ACC112 (cell line): ENCODE results near the gene ABCG1.

Source experiments
- H2AFZ ChIP-seq: fragments of 200-600 bp; sonication (generic); one replicate; pipeline ENCODE4 v1.6.0; 2017; ENCODE audit warnings: antibody characterized with exemption, low read length; ENCODE audit not compliant: unreplicated experiment
- H3K27ac ChIP-seq: fragments of 200-600 bp; sonication (generic); 2 replicates; pipeline ENCODE4 v1.5.1; 2014; ENCODE audit warnings: low read depth, mild to moderate bottlenecking, antibody characterized with exemption, low read length, moderate library complexity
- H3K27me3 ChIP-seq: fragments of 200-600 bp; sonication (generic); 2 replicates; pipeline ENCODE4 v1.6.1; 2014; ENCODE audit warnings: mild to moderate bottlenecking, antibody characterized with exemption, low read length, moderate library complexity, mixed read lengths; ENCODE audit not compliant: insufficient read depth
- H3K36me3 ChIP-seq: fragments of 200-600 bp; sonication (generic); 2 replicates; pipeline ENCODE4 v1.6.1; 2016; ENCODE audit warnings: mild to moderate bottlenecking, antibody characterized with exemption, low read length, moderate library complexity, mixed read lengths; ENCODE audit not compliant: insufficient read depth
- H3K4me1 ChIP-seq: fragments of 200-600 bp; sonication (generic); one replicate; pipeline ENCODE4 v1.6.1; 2016; ENCODE audit warnings: low read length, mixed read lengths; ENCODE audit not compliant: insufficient read depth, unreplicated experiment, control insufficient read depth
- H3K4me3 ChIP-seq: fragments of 200-600 bp; sonication (generic); 2 replicates; pipeline ENCODE4 v1.5.1; 2014; ENCODE audit warnings: mild to moderate bottlenecking, low read depth, low read length
- H3K79me2 ChIP-seq: fragments of 200-600 bp; sonication (generic); one replicate; pipeline ENCODE4 v1.6.0; 2016; ENCODE audit warnings: low read length; ENCODE audit not compliant: control insufficient read depth, unreplicated experiment, insufficient read depth

The ABCG1 gene

DNA sequence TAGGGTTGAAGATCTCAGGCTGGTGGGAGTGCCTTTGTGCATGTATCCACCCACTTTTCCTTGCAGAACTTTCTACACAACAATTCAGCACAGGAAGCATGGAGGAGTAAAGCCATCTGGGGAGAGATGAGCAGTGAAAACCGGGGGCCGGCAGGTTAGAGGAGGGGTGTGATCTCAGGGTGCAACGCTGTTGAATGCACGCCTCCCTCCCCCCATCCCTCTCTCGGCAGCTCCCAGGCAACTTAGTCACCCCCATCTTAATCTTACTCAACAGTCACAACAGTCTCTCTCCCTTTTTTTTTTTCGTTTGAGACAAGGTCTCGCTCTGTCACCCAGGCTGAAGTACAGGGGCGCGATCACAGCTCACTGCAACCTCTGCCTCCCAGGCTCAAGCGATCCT is 16.6 kb upstream of the ABCG1 start:
- H3K4me3 ChIP-seq = no peak overlapping the region
- peaks cover 16% of the 10 kb centered on the region for H3K4me1 ChIP-seq
- H3K79me2 ChIP-seq = no peaks in the 10 kb centered on the region
- peaks cover 21% of the 10 kb centered on the region for H3K27me3 ChIP-seq
- H2AFZ ChIP-seq = no peak overlapping the region
- H3K27ac ChIP-seq = no peak overlapping the region
- no peaks in the 10 kb centered on the region for H3K36me3 ChIP-seq

DNA sequence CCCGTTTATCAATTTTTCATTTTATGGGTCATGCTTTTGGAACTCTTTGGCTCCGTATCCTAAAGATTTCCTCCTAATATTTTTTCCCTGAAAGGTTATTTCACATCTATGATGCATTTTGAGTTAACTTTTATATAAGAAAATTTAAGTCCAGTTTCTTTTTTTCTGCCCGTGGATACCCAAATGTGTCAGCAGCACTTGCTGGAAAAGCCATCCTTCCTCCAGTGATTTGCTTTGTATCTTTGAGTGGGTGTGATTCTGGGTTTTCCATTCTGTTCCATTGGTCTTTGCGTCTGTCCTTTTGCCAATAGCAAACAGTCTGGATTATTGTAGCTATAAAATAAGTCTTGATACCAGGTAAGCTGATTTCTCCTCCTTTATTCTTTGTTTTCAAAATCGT is 15.6 kb upstream of the ABCG1 start:
- H2AFZ ChIP-seq = no peak overlapping the region
- peaks cover 31% of the 10 kb centered on the region for H3K27me3 ChIP-seq
- peaks cover 16% of the 10 kb centered on the region for H3K4me1 ChIP-seq
- H3K36me3 ChIP-seq = no peaks in the 10 kb centered on the region
- H3K79me2 ChIP-seq = no peaks in the 10 kb centered on the region
- no peak overlapping the region for H3K4me3 ChIP-seq
- H3K27ac ChIP-seq = no peak overlapping the region

DNA sequence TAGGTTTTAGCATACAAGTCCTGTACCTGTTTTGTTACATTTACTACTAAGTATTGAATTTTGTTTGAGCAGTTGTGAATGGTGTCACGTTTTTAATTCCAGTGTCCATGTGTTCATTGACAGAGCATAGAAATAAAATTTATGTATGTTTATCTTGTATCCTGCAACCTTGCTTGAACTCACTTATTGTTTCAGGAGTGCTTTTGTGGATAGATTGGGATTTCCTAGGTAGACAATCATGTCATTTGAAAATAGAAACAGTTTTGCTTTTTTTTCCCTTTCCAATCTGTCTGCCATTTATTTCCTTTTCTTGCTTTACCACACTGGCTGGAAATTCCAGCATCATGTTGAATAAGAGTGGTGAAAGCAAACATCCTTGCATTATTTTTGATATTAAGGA is 15.0 kb upstream of the ABCG1 start:
- Histone ChIP-seq H3K4me1 (peaks cover 13% of the 10 kb centered on the region), H3K27me3 (peaks cover 37% of the 10 kb centered on the region), H3K4me3 (no peak overlapping the region), H2AFZ (no peak overlapping the region), H3K27ac (no peak overlapping the region), H3K79me2 (no peaks in the 10 kb centered on the region), H3K36me3 (no peaks in the 10 kb centered on the region)

DNA sequence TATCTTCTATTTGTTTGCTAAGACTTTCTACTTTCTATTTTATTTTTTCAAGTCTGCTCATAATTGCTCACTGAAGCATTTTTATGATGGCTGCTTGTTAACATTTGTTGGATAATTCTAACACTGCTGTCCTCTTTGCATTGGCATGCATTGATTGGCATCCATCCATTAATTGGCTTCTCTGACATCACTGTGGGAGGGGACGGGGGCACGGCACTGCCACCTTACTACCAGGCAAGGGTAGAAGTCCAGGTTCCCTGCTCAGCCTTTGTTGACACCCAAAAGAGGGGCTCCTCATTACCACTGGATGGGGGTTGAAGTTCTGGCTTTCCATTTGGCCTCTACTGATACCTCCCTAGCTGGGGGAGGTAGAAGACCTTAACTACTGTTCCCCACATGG is 11.5 kb upstream of the ABCG1 start:
- Histone ChIP-seq H3K27me3 (peaks cover 59% of the 10 kb centered on the region), H3K4me1 (no peaks in the 10 kb centered on the region), H3K36me3 (no peaks in the 10 kb centered on the region), H3K79me2 (no peaks in the 10 kb centered on the region), H3K27ac (no peak overlapping the region), H2AFZ (no peak overlapping the region), H3K4me3 (no peak overlapping the region)

DNA sequence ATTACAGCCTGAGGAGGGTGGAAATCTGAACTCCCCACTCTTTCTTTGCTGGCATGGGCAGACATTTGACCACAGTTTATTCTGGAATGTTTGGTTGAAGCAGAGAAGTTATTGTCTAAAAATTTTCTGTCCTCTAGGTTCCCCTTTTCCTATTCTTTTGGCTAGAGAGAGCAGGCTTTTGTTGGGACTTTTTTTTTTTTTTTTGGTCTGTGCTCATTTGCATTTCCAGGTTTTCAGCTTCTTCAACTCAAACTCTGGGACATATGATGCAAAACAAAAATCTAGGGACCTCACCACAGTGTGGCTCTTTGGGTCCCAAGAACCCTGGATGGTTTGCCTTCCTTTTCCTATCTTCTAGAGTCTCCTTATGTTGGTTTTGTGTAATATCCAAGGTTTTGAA is 10.9 kb upstream of the ABCG1 start:
- H3K4me1 ChIP-seq = no peaks in the 10 kb centered on the region
- no peaks in the 10 kb centered on the region for H3K36me3 ChIP-seq
- no peak overlapping the region for H3K4me3 ChIP-seq
- no peak overlapping the region for H2AFZ ChIP-seq
- no peak overlapping the region for H3K27ac ChIP-seq
- peaks cover 56% of the 10 kb centered on the region for H3K27me3 ChIP-seq
- no peaks in the 10 kb centered on the region for H3K79me2 ChIP-seq

DNA sequence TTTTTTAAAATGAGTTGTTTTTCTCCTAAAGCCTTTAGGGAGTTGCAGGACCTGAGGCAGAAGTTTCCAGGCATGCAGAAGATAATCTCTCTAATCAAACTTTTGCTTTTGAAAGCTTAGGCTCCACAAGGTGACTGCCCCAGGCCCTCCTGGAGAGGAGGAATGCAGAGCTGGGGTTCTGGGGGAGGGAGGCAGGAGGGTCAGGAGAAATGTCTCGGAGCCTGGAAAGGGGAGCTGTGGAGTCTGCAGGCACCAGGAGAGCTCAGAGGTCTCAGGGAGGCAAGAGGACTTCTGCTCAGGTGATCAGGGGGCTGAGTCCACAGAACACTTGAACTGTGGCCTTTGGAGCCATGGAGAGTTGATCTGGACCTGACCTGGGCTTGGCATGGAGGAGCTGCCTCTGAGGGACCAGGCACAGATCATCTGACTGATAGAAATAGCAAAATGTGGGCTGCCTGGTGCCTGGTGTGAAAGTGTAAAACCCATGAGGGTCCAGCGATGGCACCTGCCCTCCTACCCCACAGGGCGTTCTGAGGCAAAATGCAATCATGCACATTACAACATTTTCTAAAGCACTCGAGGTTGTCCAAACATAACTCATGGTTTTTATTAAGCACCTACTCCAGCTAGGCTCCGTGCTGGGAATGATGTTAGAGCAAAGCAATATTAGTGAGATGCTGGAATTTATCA is 10.0 kb upstream of the ABCG1 start:
- Histone ChIP-seq H3K27ac (no peak overlapping the region), H3K79me2 (no peaks in the 10 kb centered on the region), H3K27me3 (peaks cover 46% of the 10 kb centered on the region), H3K4me3 (no peak overlapping the region), H3K36me3 (no peaks in the 10 kb centered on the region), H2AFZ (no peak overlapping the region), H3K4me1 (no peaks in the 10 kb centered on the region)

DNA sequence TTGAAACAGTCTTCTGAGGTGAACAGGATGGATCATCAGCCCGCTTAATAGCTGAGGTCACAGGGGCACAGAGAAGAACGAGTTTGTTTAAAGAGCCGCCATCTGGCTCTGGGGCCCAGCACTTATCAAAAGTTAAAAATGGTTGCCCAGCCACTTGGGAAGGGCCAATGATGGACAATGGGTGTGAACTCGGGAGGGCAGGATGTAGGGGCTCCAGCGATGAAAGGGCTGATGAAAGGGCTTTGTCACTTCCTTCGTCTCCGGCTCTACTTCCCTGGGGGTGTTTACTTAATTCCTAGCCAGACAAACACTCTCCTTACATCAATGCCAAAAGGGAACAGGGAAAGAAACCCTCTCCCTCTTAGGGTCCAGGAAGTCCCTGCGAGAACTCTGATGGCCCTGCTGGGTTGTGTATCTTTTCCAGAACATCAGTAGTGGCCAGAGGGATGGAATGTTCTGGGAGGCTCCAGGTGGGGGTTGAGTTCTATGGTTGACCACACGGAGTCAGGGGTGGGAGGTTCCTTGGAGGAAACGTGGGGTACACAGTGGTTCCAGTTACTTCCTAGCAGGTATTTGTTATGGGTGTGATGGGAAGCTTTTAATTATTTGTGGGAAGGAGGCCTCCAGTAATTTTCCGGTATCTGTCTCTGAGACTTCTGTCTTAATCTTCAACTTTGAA is 9.0 kb upstream of the ABCG1 start:
- Histone ChIP-seq H3K27ac (no peak overlapping the region), H2AFZ (no peak overlapping the region), H3K79me2 (no peaks in the 10 kb centered on the region), H3K27me3 (peaks cover 50% of the 10 kb centered on the region), H3K4me1 (no peaks in the 10 kb centered on the region), H3K4me3 (no peak overlapping the region), H3K36me3 (no peaks in the 10 kb centered on the region)

DNA sequence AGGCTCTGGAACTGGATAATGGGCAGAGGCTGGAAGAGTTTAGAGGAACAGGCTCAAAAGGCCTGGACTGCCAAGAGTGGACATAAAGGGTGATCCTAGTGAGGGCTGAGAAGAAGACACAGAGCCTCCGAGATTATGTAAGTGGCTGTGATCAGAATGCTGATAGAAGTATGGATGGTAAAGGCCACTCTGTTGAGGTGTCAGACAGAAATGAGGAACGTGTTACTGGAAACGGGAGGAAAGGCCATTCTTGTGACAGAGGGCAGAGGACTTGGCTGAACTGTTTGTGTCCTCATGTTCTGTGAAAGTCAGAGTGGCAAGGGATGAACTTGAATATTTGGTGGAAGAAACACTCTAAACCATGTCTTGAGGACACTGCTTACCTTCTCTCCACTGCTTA is 6.7 kb upstream of the ABCG1 start:
- no peaks in the 10 kb centered on the region for H3K4me1 ChIP-seq
- no peaks in the 10 kb centered on the region for H3K79me2 ChIP-seq
- H3K27ac ChIP-seq = no peak overlapping the region
- H3K27me3 ChIP-seq = peaks cover 63% of the 10 kb centered on the region
- H3K4me3 ChIP-seq = no peak overlapping the region
- H3K36me3 ChIP-seq = no peaks in the 10 kb centered on the region
- no peak overlapping the region for H2AFZ ChIP-seq

DNA sequence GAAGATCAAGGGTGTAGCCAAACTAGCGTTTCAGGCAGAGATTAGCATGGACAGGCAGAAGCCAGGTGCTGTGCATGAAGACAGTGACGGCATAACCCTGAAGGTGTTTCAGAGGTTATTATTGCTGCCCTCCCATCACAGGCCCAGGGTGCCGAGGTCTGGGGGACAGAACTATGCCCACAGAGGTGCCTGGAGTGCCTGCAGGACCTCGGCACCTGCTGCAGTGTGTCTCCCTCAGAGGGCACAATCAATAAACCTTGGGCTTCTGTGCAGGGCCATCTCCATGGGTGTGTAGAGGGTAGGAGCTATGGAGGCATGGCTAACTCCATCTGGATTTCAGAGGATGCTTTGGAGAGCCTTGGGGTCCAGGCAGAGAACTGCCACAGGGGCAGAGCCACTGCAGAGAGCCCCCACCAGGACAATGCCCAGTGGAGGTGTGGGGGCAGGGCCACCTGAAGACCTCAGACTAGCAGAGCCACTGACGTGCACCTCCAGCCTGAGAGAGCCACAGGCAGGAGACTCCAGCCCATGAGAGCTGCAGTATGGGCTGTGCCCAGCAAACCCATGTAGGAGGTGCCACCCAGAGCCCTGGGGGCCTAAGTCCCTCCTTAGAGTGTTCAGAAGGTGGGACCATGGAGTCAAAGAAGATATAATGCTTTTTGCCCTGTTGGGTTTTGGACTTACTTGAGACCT is 5.7 kb upstream of the ABCG1 start:
- H3K36me3 ChIP-seq = no peaks in the 10 kb centered on the region
- no peak overlapping the region for H2AFZ ChIP-seq
- H3K27me3 ChIP-seq = peaks cover 61% of the 10 kb centered on the region
- H3K79me2 ChIP-seq = no peaks in the 10 kb centered on the region
- H3K27ac ChIP-seq = no peak overlapping the region
- H3K4me1 ChIP-seq = no peaks in the 10 kb centered on the region
- no peak overlapping the region for H3K4me3 ChIP-seq

DNA sequence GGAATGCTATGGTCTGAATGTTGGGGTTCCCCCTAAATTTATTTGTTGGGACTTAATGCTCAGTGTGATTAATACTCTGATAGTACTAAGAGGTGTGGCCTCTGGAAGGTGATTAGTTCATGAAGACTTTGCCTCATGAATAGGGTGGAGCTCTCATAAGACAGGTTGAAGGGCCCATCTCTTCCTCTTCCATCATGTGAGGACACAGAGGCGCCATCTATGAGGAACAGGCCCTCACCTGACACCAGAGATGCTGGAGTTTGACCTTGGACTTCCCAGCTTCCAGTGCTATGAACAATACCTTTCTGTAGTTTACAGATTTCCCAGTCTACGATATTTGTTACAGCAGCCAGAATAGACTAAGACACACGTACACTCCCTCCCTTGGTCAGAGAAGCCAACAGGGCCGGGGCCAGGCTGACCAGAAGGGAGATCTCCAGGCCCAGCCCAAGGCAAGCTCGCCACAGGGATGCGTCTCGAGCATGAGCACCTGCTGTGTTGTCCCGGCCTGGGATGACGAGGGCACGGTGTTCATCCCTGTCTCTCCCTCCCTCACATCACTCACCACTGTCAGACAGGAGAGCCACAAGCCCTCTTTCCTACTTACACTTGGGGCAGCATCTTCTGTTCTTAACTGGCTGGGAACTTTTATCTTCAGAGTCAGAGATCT is 4.7 kb upstream of the ABCG1 start:
- Histone ChIP-seq H3K36me3 (no peaks in the 10 kb centered on the region), H3K27me3 (peaks cover 61% of the 10 kb centered on the region), H3K79me2 (no peaks in the 10 kb centered on the region), H3K27ac (no peak overlapping the region), H2AFZ (no peak overlapping the region), H3K4me1 (no peaks in the 10 kb centered on the region), H3K4me3 (no peak overlapping the region)
